Esophagus muscularis mucosa (tissue), 4 donors: ENCODE measurements around the gene TRAPPC4. TPM values are rescaled to one million over a fixed set of nuclear protein-coding genes. Genes with fewer than 3 reads are reported as not detected.
"Not testable (repeated sequence)": the region's sequence is repeated elsewhere in the genome, so short reads cannot be mapped to it uniquely, and the experiment has no call there.

Experiments used
- DNase-seq: peaks from one replicate; pipeline ENCODE4 v3.0.0-alpha.2; 2017; ENCODE audit errors: extremely low spot score
- H3K27ac ChIP-seq, 4 donors: fragments of 200-600 bp; sonication (generic); replicated peaks in 1 of 4; 1 replicate in 3 of 4; 2 replicates in 1 of 4; pipeline ENCODE4 v1.5.1; 2016 to 2019; ENCODE audit warnings: mild to moderate bottlenecking in 1 of 4
- H3K27me3 ChIP-seq, 4 donors: fragments of 200-600 bp; sonication (generic); one replicate each; pipeline versions ENCODE4 v1.5.1 to v1.6.0; 2016 to 2019
- H3K36me3 ChIP-seq, 4 donors: fragments of 200-600 bp; sonication (generic); one replicate each; pipeline ENCODE4 v1.5.1; 2016 to 2019
- H3K4me1 ChIP-seq, 4 donors: fragments of 200-600 bp; sonication (generic); one replicate each; pipeline ENCODE4 v1.5.1; 2016 to 2019
- H3K4me3 ChIP-seq, 4 donors: fragments of 200-600 bp; sonication (generic); 1 replicate in 2 of 4; 2 replicates in 2 of 4; pipeline ENCODE4 v1.5.1; 2016 to 2019; ENCODE audit warnings: mild to moderate bottlenecking in 4 of 4, moderate library complexity in 1 of 4
- H3K9me3 ChIP-seq, 4 donors: fragments of 200-600 bp; sonication (generic); 1 replicate in 3 of 4; 2 replicates in 1 of 4; pipeline ENCODE4 v1.5.1; 2016 to 2019
- CTCF ChIP-seq, 3 experiments: fragments of 200-600 bp in 2 of 3; fragments of 450-650 bp in 1 of 3; sonication (generic) in 2 of 3; IDR thresholded peaks; one replicate each; pipeline ENCODE4 v1.5.1; 2017 to 2019; ENCODE audit warnings: antibody characterized with exemption in 3 of 3, mild to moderate bottlenecking in 2 of 3, moderate library complexity in 1 of 3
- EP300 ChIP-seq: sonication (generic); formaldehyde crosslinking; IDR thresholded peaks from one replicate; pipeline ENCODE4 v1.6.1; 2017; ENCODE audit warnings: antibody characterized with exemption
- POLR2A ChIP-seq: fragments of 450-650 bp; IDR thresholded peaks from one replicate; pipeline ENCODE4 v1.6.1; 2017; ENCODE audit warnings: antibody characterized with exemption, moderate library complexity, mild to moderate bottlenecking, low read depth
- POLR2AphosphoS5 ChIP-seq, 2 donors: sonication (generic); formaldehyde crosslinking; IDR thresholded peaks; one replicate each; pipeline ENCODE4 v1.6.1; 2017; ENCODE audit warnings: antibody characterized with exemption in 2 of 2
- WGBS: methylation state at CpG from one replicate; pipeline ENCODE4 v1.1.5; 2018; 5-methylcytosine and 5-hydroxymethylcytosine counted together
- intact Hi-C: fragments of 100-400 bp; cut with DNase I; formaldehyde crosslinking; loops from one replicate; pipeline ENCODE4 v1.15.1; 2023
- total RNA-seq, 4 donors: library from RNA; depleted of rRNA; stranded (reverse); fragments of >200 nt; gene quantifications; one replicate each; pipeline versions ENCODE4 v1.1.0 to v1.2.1, GENCODE V29; 2016

TRAPPC4 gene
- total RNA-seq, 4 donors from 2014 or later = 38.2 to 47.2 (median 42.4) TPM

GRCh38 chr11:119031912-119032280 is 13.3 kb downstream of the TRAPPC4 start:
- no peak overlapping the region for H3K27ac ChIP-seq
- no peak overlapping the region for H3K4me3 ChIP-seq
- no peaks in the 10 kb centered on the region for H3K27me3 ChIP-seq
- no peaks in the 10 kb centered on the region for H3K9me3 ChIP-seq
- WGBS = 87% methylated on average over 9 of the region's 9 CpGs
- H3K36me3 ChIP-seq = peaks cover 0 to 17% (median 11%) of the 10 kb centered on the region in 4 donors
- TF ChIP-seq EP300 (no peak), POLR2AphosphoS5 (IDR thresholded peaks at IDR 0.05) (no peak), POLR2A (no peak), CTCF (IDR thresholded peaks at IDR 0.05) (no peak)
- DNase-seq = no peak
- H3K4me1 ChIP-seq = peaks cover 9 to 30% (median 19%) of the 10 kb centered on the region in 4 donors
- intact Hi-C loops = no loop called here

GRCh38 chr11:119033421-119033820 is 14.9 kb downstream of the TRAPPC4 start:
- peaks cover 9 to 25% (median 19%) of the 10 kb centered on the region in 4 donors for H3K4me1 ChIP-seq
- H3K27ac ChIP-seq, H3K9me3 ChIP-seq, H3K36me3 ChIP-seq, intact Hi-C loops, H3K4me3 ChIP-seq, H3K27me3 ChIP-seq, DNase-seq: not testable (repeated sequence)
- WGBS = 86% methylated on average over 10 of the region's 10 CpGs

GRCh38 chr11:119034813-119035212 is 16.2 kb downstream of the TRAPPC4 start:
- no peak overlapping the region for H3K4me3 ChIP-seq
- no peaks in the 10 kb centered on the region for H3K36me3 ChIP-seq
- H3K27me3 ChIP-seq = no peaks in the 10 kb centered on the region
- intact Hi-C loops = no loop called here
- H3K27ac ChIP-seq = no peak overlapping the region
- DNase-seq = no peak
- no peaks in the 10 kb centered on the region for H3K9me3 ChIP-seq
- H3K4me1 ChIP-seq = peaks cover 7 to 12% (median 10%) of the 10 kb centered on the region in 4 donors
- 88% methylated on average over 3 of the region's 3 CpGs for WGBS
- TF ChIP-seq POLR2AphosphoS5 (IDR thresholded peaks at IDR 0.05) (no peak), POLR2A (no peak), EP300 (no peak), CTCF (IDR thresholded peaks at IDR 0.05) (no peak)

GRCh38 chr11:119038884-119039283 is 20.3 kb downstream of the TRAPPC4 start:
- no peak for DNase-seq
- no peaks in the 10 kb centered on the region for H3K9me3 ChIP-seq
- no peak overlapping the region for H3K4me3 ChIP-seq
- H3K27me3 ChIP-seq = no peaks in the 10 kb centered on the region
- no peak overlapping the region for H3K27ac ChIP-seq
- no peaks in the 10 kb centered on the region for H3K4me1 ChIP-seq
- intact Hi-C loops = no loop called here
- WGBS = 84% methylated on average over 5 of the region's 5 CpGs
- no peak for TF ChIP-seq CTCF (IDR thresholded peaks at IDR 0.05)
- TF ChIP-seq POLR2A = no peak
- TF ChIP-seq EP300 = no peak
- no peak for TF ChIP-seq POLR2AphosphoS5 (IDR thresholded peaks at IDR 0.05)
- no peaks in the 10 kb centered on the region for H3K36me3 ChIP-seq

GRCh38 chr11:119039471-119039870 is 20.9 kb downstream of the TRAPPC4 start:
- DNase-seq, H3K4me3 ChIP-seq, H3K9me3 ChIP-seq, H3K4me1 ChIP-seq, H3K27ac ChIP-seq, intact Hi-C loops, H3K27me3 ChIP-seq, H3K36me3 ChIP-seq: not testable (repeated sequence)
- 53% methylated on average over 9 of the region's 11 CpGs for WGBS

GRCh38 chr11:119041821-119042514 is 23.4 kb downstream of the TRAPPC4 start:
- 90% methylated on average over 4 of the region's 4 CpGs for WGBS
- peaks cover 8 to 28% (median 26%) of the 10 kb centered on the region in 4 donors for H3K36me3 ChIP-seq
- no peak overlapping the region for H3K27ac ChIP-seq
- no peak for DNase-seq
- H3K27me3 ChIP-seq = no peaks in the 10 kb centered on the region
- no peaks in the 10 kb centered on the region for H3K9me3 ChIP-seq
- no peaks in the 10 kb centered on the region for H3K4me1 ChIP-seq
- TF ChIP-seq CTCF (IDR thresholded peaks at IDR 0.05) (no peak), POLR2A (no peak), EP300 (no peak)
- no peak overlapping the region for H3K4me3 ChIP-seq
- intact Hi-C loops = no loop called here
